NCI-H226 (cell line): ENCODE results near the gene RNF220.

ENCODE experiments used
- DNase-seq: peaks from one replicate; pipeline ENCODE4 v3.0.0-alpha.2; 2015

The RNF220 gene

GRCh38 chr1:44641126-44642102 is 236.4 kb downstream of the RNF220 start:
- no peak for DNase-seq

GRCh38 chr1:44642255-44642654 is 237.2 kb downstream of the RNF220 start:
- DNase-seq, result no peak

GRCh38 chr1:44642925-44643324 is 237.9 kb downstream of the RNF220 start:
- DNase-seq, result no peak

- no peak for DNase-seq
These were observed 238.8 kb downstream of the RNF220 start for GRCh38 chr1:44643721-44644334.

- no peak for DNase-seq
These were observed 239.8 kb downstream of the RNF220 start for GRCh38 chr1:44644806-44645205.

GRCh38 chr1:44645476-44646244 is 240.6 kb downstream of the RNF220 start:
- no peak for DNase-seq

GRCh38 chr1:44646261-44647110 is 241.4 kb downstream of the RNF220 start:
- peak; percentile 98 for DNase-seq

GRCh38 chr1:44647896-44648295 is 242.8 kb downstream of the RNF220 start:
- DNase-seq, result no peak

GRCh38 chr1:44648529-44649250 is 243.6 kb downstream of the RNF220 start:
- DNase-seq, result no peak

- no peak for DNase-seq
These were observed 244.7 kb downstream of the RNF220 start for GRCh38 chr1:44649788-44650158.

GRCh38 chr1:44650159-44650831 is 245.2 kb downstream of the RNF220 start:
- DNase-seq, result no peak

GRCh38 chr1:44651069-44651468 is 246.0 kb downstream of the RNF220 start:
- DNase-seq, result no peak

GRCh38 chr1:44652445-44653106 is 247.5 kb downstream of the RNF220 start:
- DNase-seq, result peak; percentile 33

- no peak for DNase-seq
These were observed 248.3 kb downstream of the RNF220 start for GRCh38 chr1:44653107-44653964.

GRCh38 chr1:44654621-44655187 is 249.6 kb downstream of the RNF220 start:
- DNase-seq, result no peak

- no peak for DNase-seq
These were observed 250.6 kb downstream of the RNF220 start for GRCh38 chr1:44655609-44656008.

GRCh38 chr1:44659566-44659965 is 254.5 kb downstream of the RNF220 start:
- no peak for DNase-seq

- no peak for DNase-seq
These were observed 255.1 kb downstream of the RNF220 start for GRCh38 chr1:44660176-44660575.
